HK-2 (cell line): Measurements from ENCODE around the gene OAS1.
"Not testable (repeated sequence)": the region's sequence is repeated elsewhere in the genome, so short reads cannot be mapped to it uniquely, and the experiment has no call there.

Experiments
- DNase-seq: peaks from one replicate; pipeline ENCODE4 v3.0.0-alpha.2; 2018; ENCODE audit not compliant: unreplicated experiment

Gene OAS1

GRCh38 chr12:112900298-112901145 lies 6.2 kb upstream of the OAS1 start:
- peak; percentile 20 for DNase-seq

- DNase-seq = no peak
Measured at GRCh38 chr12:112901271-112901670, 5.5 kb upstream of the OAS1 start.

- no peak for DNase-seq
Measured at GRCh38 chr12:112904571-112904970, 2.2 kb upstream of the OAS1 start.

GRCh38 chr12:112905451-112906089 lies 1.2 kb upstream of the OAS1 start:
- no peak for DNase-seq

GRCh38 chr12:112907415-112908157 lies 824 bp downstream of the OAS1 start:
- no peak for DNase-seq

- DNase-seq = no peak
Measured at GRCh38 chr12:112908548-112908947, 1.8 kb downstream of the OAS1 start.

GRCh38 chr12:112909693-112910092 lies 2.9 kb downstream of the OAS1 start:
- no peak for DNase-seq

GRCh38 chr12:112913038-112913688 lies 6.4 kb downstream of the OAS1 start:
- no peak for DNase-seq

GRCh38 chr12:112913888-112914287 lies 7.1 kb downstream of the OAS1 start:
- not testable (repeated sequence) for DNase-seq

- no peak for DNase-seq
Measured at GRCh38 chr12:112916270-112916669, 9.5 kb downstream of the OAS1 start.

- DNase-seq = no peak
Measured at GRCh38 chr12:112919121-112919520, 12.4 kb downstream of the OAS1 start.

- no peak for DNase-seq
Measured at GRCh38 chr12:112924986-112925385, 18.2 kb downstream of the OAS1 start.

GRCh38 chr12:112926416-112927033 lies 19.8 kb downstream of the OAS1 start:
- not testable (repeated sequence) for DNase-seq

- no peak for DNase-seq
Measured at GRCh38 chr12:112927475-112927874, 20.7 kb downstream of the OAS1 start.

- no peak for DNase-seq
Measured at GRCh38 chr12:112927925-112928324, 21.2 kb downstream of the OAS1 start.

- no peak for DNase-seq
Measured at GRCh38 chr12:112928978-112929377, 22.2 kb downstream of the OAS1 start.

GRCh38 chr12:112929715-112930114 lies 23.0 kb downstream of the OAS1 start:
- no peak for DNase-seq

GRCh38 chr12:112930350-112930749 lies 23.6 kb downstream of the OAS1 start:
- no peak for DNase-seq

- no peak for DNase-seq
Measured at GRCh38 chr12:112932485-112933128, 25.8 kb downstream of the OAS1 start.

GRCh38 chr12:112933129-112933505 lies 26.4 kb downstream of the OAS1 start:
- no peak for DNase-seq

- DNase-seq = no peak
Measured at GRCh38 chr12:112936264-112936663, 29.5 kb downstream of the OAS1 start.
